Pancreas (tissue), 10 donors: ENCODE data around the gene TGFB1I1. TPM values are rescaled to one million over a fixed set of nuclear protein-coding genes. Genes with fewer than 3 reads are reported as not detected.

Experiments used
- ATAC-seq, 4 donors: fragments of 200-7000 bp; cut with Tn5 transposase; one replicate each; pipeline versions ENCODE4 v1.8.0 to v1.9.1; 2020; ENCODE audit warnings: mild to moderate bottlenecking in 4 of 4, moderate library complexity in 4 of 4
- DNase-seq, 6 donors: peaks; one replicate each; pipeline ENCODE4 v3.0.0-alpha.2; 2020
- FAIRE-seq: peaks from 2 replicates; lab custom pipeline; 2012; peaks lifted over from hg19 to GRCh38; lab: Jason Lieb, UNC
- H3K27ac ChIP-seq, 4 donors: fragments of 200-600 bp; sonication (generic); 1 replicate in 3 of 4; 2 replicates in 1 of 4; pipeline versions ENCODE4 v1.5.0 to v1.8.0; 2020
- H3K27me3 ChIP-seq, 4 donors: fragments of 200-600 bp; one replicate each; pipeline ENCODE4 v1.8.0; 2021
- H3K36me3 ChIP-seq, 3 donors: fragments of 200-600 bp; sonication (generic) in 1 of 3; one replicate each; pipeline versions ENCODE4 v1.5.0 to v1.8.0; 2020 to 2021
- H3K4me1 ChIP-seq, 3 donors: fragments of 200-600 bp; one replicate each; pipeline ENCODE4 v1.8.0; 2021
- H3K4me3 ChIP-seq, 4 donors: fragments of 200-600 bp; sonication (generic) in 2 of 4; one replicate each; pipeline versions ENCODE4 v1.5.0 to v1.8.0; 2020 to 2021
- H3K9me3 ChIP-seq, 4 donors: fragments of 200-600 bp; one replicate each; pipeline ENCODE4 v1.8.0; 2021
- WGBS, 2 donors: extraction: QIAGEN DNeasy Blood & Tissue Kit; methylation state at CpG; one replicate each; pipeline ENCODE4 v1.1.7; 2013; 5-methylcytosine and 5-hydroxymethylcytosine counted together
- intact Hi-C, 3 donors: fragments of 100-400 bp; cut with DNase I; formaldehyde crosslinking; loops; one replicate each; pipeline versions ENCODE4 v1.11.1 to v1.14.2; 2022
- polyA plus RNA-seq, 2 donors: library from polyadenylated mRNA; stranded (reverse); fragments of 200-250 nt; gene quantifications; one replicate each; pipeline ENCODE4 v1.2.3, GENCODE V29; 2013
- total RNA-seq, 6 donors: library from RNA; stranded (reverse); fragmentation: NEBNext Ultra II Directional in 4 of 6; extraction: Animal tissue kit (Norgen Biotek cat#: 25700) in 4 of 6; gene quantifications; one replicate each; pipeline versions ENCODE4 v1.2.1 to v1.2.4, GENCODE V29; 2021 to 2023
- TF ChIP-seq, protein P1 (sequence below), 4 donors: fragments of 200-600 bp; sonication (generic) in 3 of 4; IDR thresholded peaks; one replicate each; pipeline versions ENCODE4 v1.5.0 to v1.8.0; 2021; ENCODE audit warnings: antibody characterized with exemption in 4 of 4
- donor health status: healthy with polysubstance abuse.
- donor health status: DM: no; HTN: no; CAD: no; lungs with moderate emphysema.
- donor health status: DM: no; HTN: no; CAD: no.
- donor health status: control.
- donor health status: control.
- donor health status: Bipolar disorder and iron deficiency.
- donor health status: DM: yes; HTN: yes; CAD: no.
- donor health status: DM: no; HTN: no; CAD: no.
- donor health status: DM: no; HTN: no; CAD: no.
- donor health status: DM: yes; HTN: yes; CAD: no.

TGFB1I1 gene
- total and polyA plus RNA-seq, 8 donors: 1.1 to 13.2 (median 6.7) TPM

- Histone ChIP-seq H3K9me3 (no peaks in the 10 kb centered on the region), H3K4me1 (no peaks in the 10 kb centered on the region), H3K36me3 (peaks cover 0 to 9% (median 0%) of the 10 kb centered on the region in 3 donors), H3K4me3 (no peak overlapping the region), H3K27ac (no peak overlapping the region), H3K27me3 (no peaks in the 10 kb centered on the region)
- intact Hi-C loops: no loop called here
- DNase-seq (peak in 1 of 6 donors; percentile 57), ATAC-seq (no peak), FAIRE-seq (no peak)
- WGBS, 2 donors: 89 to 96% methylated on average over 18 to 20 of the region's 20 CpGs
- TF ChIP-seq, protein P1, sequence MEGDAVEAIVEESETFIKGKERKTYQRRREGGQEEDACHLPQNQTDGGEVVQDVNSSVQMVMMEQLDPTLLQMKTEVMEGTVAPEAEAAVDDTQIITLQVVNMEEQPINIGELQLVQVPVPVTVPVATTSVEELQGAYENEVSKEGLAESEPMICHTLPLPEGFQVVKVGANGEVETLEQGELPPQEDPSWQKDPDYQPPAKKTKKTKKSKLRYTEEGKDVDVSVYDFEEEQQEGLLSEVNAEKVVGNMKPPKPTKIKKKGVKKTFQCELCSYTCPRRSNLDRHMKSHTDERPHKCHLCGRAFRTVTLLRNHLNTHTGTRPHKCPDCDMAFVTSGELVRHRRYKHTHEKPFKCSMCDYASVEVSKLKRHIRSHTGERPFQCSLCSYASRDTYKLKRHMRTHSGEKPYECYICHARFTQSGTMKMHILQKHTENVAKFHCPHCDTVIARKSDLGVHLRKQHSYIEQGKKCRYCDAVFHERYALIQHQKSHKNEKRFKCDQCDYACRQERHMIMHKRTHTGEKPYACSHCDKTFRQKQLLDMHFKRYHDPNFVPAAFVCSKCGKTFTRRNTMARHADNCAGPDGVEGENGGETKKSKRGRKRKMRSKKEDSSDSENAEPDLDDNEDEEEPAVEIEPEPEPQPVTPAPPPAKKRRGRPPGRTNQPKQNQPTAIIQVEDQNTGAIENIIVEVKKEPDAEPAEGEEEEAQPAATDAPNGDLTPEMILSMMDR (IDR thresholded peaks at IDR 0.05): no peak
Measured at GRCh38 chr16:31465788-31466370, 6.1 kb upstream of the TGFB1I1 start.

DNA sequence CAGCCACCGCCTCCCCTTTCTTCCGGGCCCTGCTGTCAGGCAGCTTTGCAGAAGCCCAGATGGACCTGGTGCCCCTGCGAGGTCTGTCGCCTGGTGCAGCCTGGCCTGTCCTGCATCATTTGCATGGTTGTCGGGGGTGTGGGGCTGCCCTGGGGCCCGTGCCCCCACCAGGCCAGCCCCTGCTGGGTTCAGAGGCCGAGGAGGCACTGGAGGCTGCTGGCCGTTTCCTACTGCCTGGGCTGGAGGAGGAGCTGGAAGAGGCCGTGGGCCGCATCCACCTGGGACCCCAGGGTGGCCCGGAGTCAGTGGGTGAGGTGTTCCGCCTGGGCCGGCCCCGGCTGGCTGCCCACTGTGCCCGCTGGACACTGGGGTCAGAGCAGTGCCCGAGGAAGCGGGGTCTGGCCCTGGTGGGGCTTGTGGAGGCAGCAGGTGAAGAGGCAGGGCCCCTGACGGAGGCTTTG is 5.5 kb upstream of the TGFB1I1 start:
- Histone ChIP-seq H3K27me3 (no peaks in the 10 kb centered on the region), H3K4me1 (no peaks in the 10 kb centered on the region), H3K4me3 (no peak overlapping the region), H3K27ac (no peak overlapping the region), H3K36me3 (peaks cover 0 to 9% (median 0%) of the 10 kb centered on the region in 3 donors), H3K9me3 (no peaks in the 10 kb centered on the region)
- intact Hi-C loops: no loop called here
- no peak for ATAC-seq
- TF ChIP-seq, protein P1 (IDR thresholded peaks at IDR 0.05): no peak
- no peak for FAIRE-seq
- DNase-seq: peak in 1 of 6 donors; percentile 80
- WGBS, 2 donors: 91 to 95% methylated on average over 17 to 18 of the region's 18 CpGs

- DNase-seq: no peak
- peaks cover 0 to 7% (median 0%) of the 10 kb centered on the region in 3 donors for H3K36me3 ChIP-seq
- no peaks in the 10 kb centered on the region for H3K27me3 ChIP-seq
- H3K27ac ChIP-seq: no peak overlapping the region
- no peak overlapping the region for H3K4me3 ChIP-seq
- ATAC-seq: no peak
- 85 to 95% methylated on average over 5 of the region's 5 CpGs for WGBS, 2 donors
- no peaks in the 10 kb centered on the region for H3K9me3 ChIP-seq
- intact Hi-C loops: no loop called here
- H3K4me1 ChIP-seq: no peaks in the 10 kb centered on the region
- TF ChIP-seq, protein P1 (IDR thresholded peaks at IDR 0.05): no peak
- FAIRE-seq: no peak
Measured at GRCh38 chr16:31467151-31467773, 4.7 kb upstream of the TGFB1I1 start.

DNA sequence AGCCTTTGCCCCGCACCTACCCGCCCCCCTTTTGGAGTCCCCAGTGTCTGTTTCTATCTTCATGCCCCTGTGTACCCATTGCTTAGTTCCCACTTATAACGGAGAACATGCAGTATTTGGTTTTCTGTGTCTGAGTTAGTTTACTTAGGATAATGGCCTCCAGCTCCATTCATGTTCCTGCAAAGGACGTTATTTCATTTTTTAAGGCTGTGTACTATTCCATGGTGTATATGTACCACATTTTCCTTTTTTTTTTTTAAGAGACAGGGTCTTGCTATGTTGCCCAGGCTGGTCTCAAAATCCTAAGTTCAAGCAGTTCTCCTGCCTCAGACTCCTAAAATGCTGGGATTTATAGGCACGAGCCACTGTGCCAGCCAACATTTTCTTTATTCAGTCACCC is 4.1 kb upstream of the TGFB1I1 start:
- no peaks in the 10 kb centered on the region for H3K9me3 ChIP-seq
- H3K27me3 ChIP-seq: no peaks in the 10 kb centered on the region
- peaks cover 0 to 3% (median 0%) of the 10 kb centered on the region in 3 donors for H3K4me1 ChIP-seq
- FAIRE-seq (no peak), ATAC-seq (no peak), DNase-seq (no peak)
- no peak overlapping the region for H3K27ac ChIP-seq
- WGBS, 2 donors: 81 to 88% methylated on average over 5 of the region's 5 CpGs
- H3K36me3 ChIP-seq: peaks cover 0 to under 1% (median 0%) of the 10 kb centered on the region in 3 donors
- no peak overlapping the region for H3K4me3 ChIP-seq
- intact Hi-C loops: no loop called here
- TF ChIP-seq, protein P1 (IDR thresholded peaks at IDR 0.05): no peak

DNA sequence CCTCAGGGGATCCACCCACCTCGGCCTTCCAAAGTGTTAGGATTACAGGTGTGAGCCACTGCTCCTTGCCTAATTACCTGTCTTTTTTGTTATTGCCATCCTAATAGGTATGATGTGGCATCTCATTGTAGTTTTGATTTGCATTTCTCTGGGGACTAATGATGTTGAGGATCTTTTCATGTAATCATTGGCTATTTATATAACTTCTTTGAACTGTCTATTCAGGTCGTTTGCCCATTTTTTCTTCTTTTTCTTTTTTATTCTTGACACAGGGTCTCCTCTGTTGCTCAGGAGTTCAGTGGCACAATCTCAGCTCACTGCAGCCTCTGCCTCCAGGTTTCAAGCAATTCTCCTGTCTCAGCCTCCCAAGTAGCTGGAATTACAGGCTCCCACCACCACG is 1.3 kb upstream of the TGFB1I1 start:
- H3K27ac ChIP-seq: no peak overlapping the region

More for the DNA sequence above, 1.3 kb upstream of the TGFB1I1 start:
- FAIRE-seq (no peak), ATAC-seq (no peak), DNase-seq (no peak)
- 58 to 69% methylated on average over 3 of the region's 3 CpGs for WGBS, 2 donors
- Histone ChIP-seq H3K36me3 (no peaks in the 10 kb centered on the region), H3K4me3 (no peak overlapping the region), H3K27me3 (no peaks in the 10 kb centered on the region), H3K9me3 (no peaks in the 10 kb centered on the region), H3K4me1 (peaks cover 0 to 5% (median 0%) of the 10 kb centered on the region in 3 donors)
- intact Hi-C loops: no loop called here
- TF ChIP-seq, protein P1 (IDR thresholded peaks at IDR 0.05): no peak
